ENCODE results near the gene BICD2. TPM values are rescaled to one million over a fixed set of nuclear protein-coding genes. Genes with fewer than 3 reads are reported as not detected.
A peak's percentile ranks its signal among the peaks of the same experiment; 100 is the strongest.

BICD2 gene
- total and polyA plus RNA-seq, 2 donors (not counting 1 experiment from before 2014, with no cell fraction given), result 9.1 to 35.8 TPM

DNA sequence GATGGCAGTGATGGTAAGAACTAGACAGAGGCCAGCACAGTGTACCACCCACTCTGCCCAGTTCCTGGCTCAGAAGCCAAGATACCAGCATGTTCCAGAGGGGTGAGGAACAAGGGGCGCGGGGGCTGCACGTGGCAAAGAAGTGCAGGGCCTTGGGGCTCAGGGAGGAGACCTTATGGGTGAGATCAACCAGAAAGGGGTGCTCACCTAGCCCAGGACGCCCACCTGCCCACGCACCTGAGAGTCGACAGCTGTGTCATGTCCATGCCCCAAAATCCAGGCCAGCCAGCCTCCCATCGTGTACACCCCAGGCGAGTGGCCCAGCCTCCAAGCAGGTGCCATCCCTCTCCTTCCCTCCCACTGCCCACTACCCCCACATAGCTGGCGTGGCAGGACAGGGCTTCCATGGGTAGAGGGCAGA is 34.9 kb downstream of the BICD2 start:
- no peak overlapping the region for H2AFZ ChIP-seq (ENCODE audit: low read length)
- no peak overlapping the region for H3K9ac ChIP-seq (ENCODE audit: insufficient read depth, low read length)
- peaks cover 36% of the 10 kb centered on the region for H3K79me2 ChIP-seq (ENCODE audit: control insufficient read depth, insufficient read depth, low read length)
- TF ChIP-seq, protein P1, sequence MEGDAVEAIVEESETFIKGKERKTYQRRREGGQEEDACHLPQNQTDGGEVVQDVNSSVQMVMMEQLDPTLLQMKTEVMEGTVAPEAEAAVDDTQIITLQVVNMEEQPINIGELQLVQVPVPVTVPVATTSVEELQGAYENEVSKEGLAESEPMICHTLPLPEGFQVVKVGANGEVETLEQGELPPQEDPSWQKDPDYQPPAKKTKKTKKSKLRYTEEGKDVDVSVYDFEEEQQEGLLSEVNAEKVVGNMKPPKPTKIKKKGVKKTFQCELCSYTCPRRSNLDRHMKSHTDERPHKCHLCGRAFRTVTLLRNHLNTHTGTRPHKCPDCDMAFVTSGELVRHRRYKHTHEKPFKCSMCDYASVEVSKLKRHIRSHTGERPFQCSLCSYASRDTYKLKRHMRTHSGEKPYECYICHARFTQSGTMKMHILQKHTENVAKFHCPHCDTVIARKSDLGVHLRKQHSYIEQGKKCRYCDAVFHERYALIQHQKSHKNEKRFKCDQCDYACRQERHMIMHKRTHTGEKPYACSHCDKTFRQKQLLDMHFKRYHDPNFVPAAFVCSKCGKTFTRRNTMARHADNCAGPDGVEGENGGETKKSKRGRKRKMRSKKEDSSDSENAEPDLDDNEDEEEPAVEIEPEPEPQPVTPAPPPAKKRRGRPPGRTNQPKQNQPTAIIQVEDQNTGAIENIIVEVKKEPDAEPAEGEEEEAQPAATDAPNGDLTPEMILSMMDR (conservative IDR thresholded peaks at IDR 0.05 in 1 of 2, IDR thresholded peaks at IDR 0.05 in 1 of 2; ENCODE audit: low read depth in 1 of 2, low read length in 2 of 2), result no peak
- TF ChIP-seq EZH2 (IDR thresholded peaks at IDR 0.05; ENCODE audit: low read length, missing control alignments), result no peak
- H3K4me3 ChIP-seq (replicated peaks in 1 of 4; ENCODE audit: control extremely low read depth in 1 of 4, insufficient read depth in 1 of 4, low read depth in 3 of 4, low read length in 4 of 4), result no peak overlapping the region
- H3K27me3 ChIP-seq (ENCODE audit: control insufficient read depth, insufficient read depth, low read length), result no peaks in the 10 kb centered on the region
- no peak overlapping the region for H3K4me2 ChIP-seq (ENCODE audit: extremely low read depth, insufficient read depth, low read length)
- H3K4me1 ChIP-seq (ENCODE audit: control insufficient read depth, extremely low read depth, insufficient read depth, low read length), result peaks cover 9% of the 10 kb centered on the region
- no peaks in the 10 kb centered on the region for H3K9me3 ChIP-seq (ENCODE audit: control insufficient read depth, insufficient read depth, low read depth, low read length)
- H4K20me1 ChIP-seq (ENCODE audit: control insufficient read depth, extremely low read depth, insufficient read depth, low read length), result no peaks in the 10 kb centered on the region
- H3K36me3 ChIP-seq (ENCODE audit: control insufficient read depth, insufficient read depth, low read length), result peaks cover 8% of the 10 kb centered on the region
- no peak overlapping the region for H3K27ac ChIP-seq (ENCODE audit: insufficient read depth, low read length)
- no peak for DNase-seq (ENCODE audit: low read depth in 2 of 2)

DNA sequence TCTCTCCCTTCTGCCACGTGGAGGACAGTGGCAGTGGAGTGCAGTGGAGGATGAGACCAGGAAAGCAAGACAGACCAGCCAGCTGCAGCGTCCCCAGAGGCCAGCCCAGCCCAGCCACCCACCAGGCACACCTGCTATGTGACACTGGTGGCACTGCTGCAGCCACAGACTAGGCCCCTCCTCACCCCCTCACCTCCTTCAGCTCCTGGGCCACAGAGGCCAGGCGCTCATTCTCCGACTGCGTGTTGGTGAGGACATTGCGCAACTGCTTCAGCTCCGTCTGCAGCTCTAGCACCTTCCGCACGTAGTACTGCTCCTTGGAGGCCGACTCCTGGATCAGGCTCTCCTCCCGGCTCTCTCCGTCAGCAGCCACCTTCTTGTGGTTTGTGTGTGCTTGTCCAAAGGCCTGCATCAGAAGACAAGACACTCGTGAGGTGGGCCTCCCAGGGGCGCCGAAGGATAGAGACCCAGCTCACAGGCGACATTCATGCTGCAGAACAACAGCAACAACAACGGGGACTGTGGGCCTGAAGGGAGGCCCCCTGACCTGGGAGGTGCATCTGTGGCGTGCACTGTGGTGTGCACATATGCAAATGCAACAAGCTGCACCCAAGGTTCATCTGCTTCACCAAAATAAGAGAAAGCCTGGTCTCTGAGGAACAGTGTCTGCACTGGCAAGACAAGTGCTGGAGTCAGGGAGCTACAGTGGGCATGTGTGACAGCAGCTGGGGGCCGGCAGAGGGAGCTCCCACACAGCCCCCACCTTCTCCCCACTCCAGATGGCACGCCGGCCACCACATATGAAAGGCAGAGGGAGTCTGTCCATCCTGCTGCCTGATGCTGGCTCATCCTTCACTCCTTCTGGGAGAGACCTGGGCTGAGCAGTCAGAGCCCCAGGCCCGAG is 35.5 kb downstream of the BICD2 start:
- Histone ChIP-seq H3K4me2 (ENCODE audit: extremely low read depth, insufficient read depth, low read length) (no peak overlapping the region), H3K27ac (ENCODE audit: insufficient read depth, low read length) (no peak overlapping the region), H3K4me3 (replicated peaks in 1 of 4; ENCODE audit: control extremely low read depth in 1 of 4, insufficient read depth in 1 of 4, low read depth in 3 of 4, low read length in 4 of 4) (no peak overlapping the region), H3K4me1 (ENCODE audit: control insufficient read depth, extremely low read depth, insufficient read depth, low read length) (peaks cover 9% of the 10 kb centered on the region), H3K79me2 (ENCODE audit: control insufficient read depth, insufficient read depth, low read length) (peaks cover 35% of the 10 kb centered on the region), H4K20me1 (ENCODE audit: control insufficient read depth, extremely low read depth, insufficient read depth, low read length) (no peaks in the 10 kb centered on the region), H3K9ac (ENCODE audit: insufficient read depth, low read length) (no peak overlapping the region), H3K9me3 (ENCODE audit: control insufficient read depth, insufficient read depth, low read depth, low read length) (no peaks in the 10 kb centered on the region), H3K27me3 (ENCODE audit: control insufficient read depth, insufficient read depth, low read length) (no peaks in the 10 kb centered on the region), H3K36me3 (ENCODE audit: control insufficient read depth, insufficient read depth, low read length) (peaks cover 8% of the 10 kb centered on the region), H2AFZ (ENCODE audit: low read length) (no peak overlapping the region)
- no peak for TF ChIP-seq EZH2 (IDR thresholded peaks at IDR 0.05; ENCODE audit: low read length, missing control alignments)
- TF ChIP-seq, protein P1 (conservative IDR thresholded peaks at IDR 0.05 in 1 of 2, IDR thresholded peaks at IDR 0.05 in 1 of 2; ENCODE audit: low read depth in 1 of 2, low read length in 2 of 2), result peak in 1 of 2 donors; percentile 48
- DNase-seq (ENCODE audit: low read depth in 2 of 2), result no peak

DNA sequence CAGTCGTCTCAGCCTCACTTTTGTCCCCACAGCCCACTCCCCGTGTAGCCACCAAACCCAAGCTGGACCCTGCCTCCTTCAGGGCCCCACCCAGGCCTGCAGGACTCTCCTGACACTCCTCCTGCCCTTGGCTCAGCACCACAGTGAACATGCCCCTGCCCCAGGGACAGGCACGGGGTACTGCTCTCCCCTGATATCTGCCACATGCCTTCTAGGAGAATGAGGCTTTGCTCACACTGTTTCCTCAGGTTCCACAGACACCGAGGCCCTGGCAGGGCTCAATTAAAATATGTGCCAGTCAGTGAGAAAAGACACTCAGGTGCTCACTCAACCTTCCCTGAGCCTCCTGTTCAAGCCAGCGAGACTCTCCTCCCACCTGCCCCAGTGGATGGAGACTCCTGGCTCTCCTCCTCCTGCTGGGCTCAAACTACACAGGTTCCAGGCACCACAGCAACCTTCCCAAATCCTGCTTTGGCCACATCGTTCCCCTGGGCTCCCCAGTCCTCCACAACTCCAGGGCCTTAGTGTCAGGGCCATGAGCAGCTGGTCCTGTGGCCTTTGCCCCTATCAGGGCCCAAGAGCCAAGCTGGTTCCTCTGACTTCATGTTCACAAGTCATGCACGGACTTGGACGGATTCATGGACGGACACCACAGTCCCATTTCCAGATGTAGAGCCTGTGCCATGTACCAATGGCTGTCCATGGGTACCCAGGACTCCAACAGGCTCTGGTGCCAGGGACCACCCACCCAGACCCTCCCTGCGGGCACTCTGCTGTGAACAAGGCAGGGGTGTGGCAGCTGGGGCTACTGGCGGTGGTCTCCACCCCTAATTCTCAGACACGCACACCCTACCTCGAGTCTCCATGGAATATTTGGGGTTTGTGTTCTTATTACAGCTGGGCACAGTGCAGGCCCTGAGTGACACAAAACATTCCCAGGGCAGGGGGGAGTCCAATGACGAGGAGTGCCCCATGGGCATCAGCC is 36.6 kb downstream of the BICD2 start:
- TF ChIP-seq EZH2 (IDR thresholded peaks at IDR 0.05; ENCODE audit: low read length, missing control alignments), result no peak
- Histone ChIP-seq H3K27me3 (ENCODE audit: control insufficient read depth, insufficient read depth, low read length) (no peaks in the 10 kb centered on the region), H3K9me3 (ENCODE audit: control insufficient read depth, insufficient read depth, low read depth, low read length) (no peaks in the 10 kb centered on the region), H3K9ac (ENCODE audit: insufficient read depth, low read length) (no peak overlapping the region), H3K4me2 (ENCODE audit: extremely low read depth, insufficient read depth, low read length) (no peak overlapping the region), H3K27ac (ENCODE audit: insufficient read depth, low read length) (no peak overlapping the region), H3K36me3 (ENCODE audit: control insufficient read depth, insufficient read depth, low read length) (peaks cover 8% of the 10 kb centered on the region), H2AFZ (ENCODE audit: low read length) (no peak overlapping the region), H3K4me3 (replicated peaks in 1 of 4; ENCODE audit: control extremely low read depth in 1 of 4, insufficient read depth in 1 of 4, low read depth in 3 of 4, low read length in 4 of 4) (no peak overlapping the region), H4K20me1 (ENCODE audit: control insufficient read depth, extremely low read depth, insufficient read depth, low read length) (no peaks in the 10 kb centered on the region), H3K79me2 (ENCODE audit: control insufficient read depth, insufficient read depth, low read length) (peaks cover 35% of the 10 kb centered on the region), H3K4me1 (ENCODE audit: control insufficient read depth, extremely low read depth, insufficient read depth, low read length) (peaks cover 9% of the 10 kb centered on the region)
- DNase-seq (ENCODE audit: low read depth in 2 of 2), result no peak
